ENCODE measurements around the gene RNF125.

Gene RNF125

GRCh38 chr18:32042337-32042736, 23.7 kb downstream of the RNF125 start:
- no peak for TF ChIP-seq CTCF (IDR thresholded peaks at IDR 0.05; ENCODE audit: low read depth, low read length)
- no peak for DNase-seq (ENCODE audit: low read depth, low spot score)
- no peak overlapping the region for H3K4me3 ChIP-seq (ENCODE audit: low read depth, low read length)
- in situ Hi-C loops (cut with HindIII; ENCODE audit: low sequenced_read_pairs): no loop called here

- DNase-seq (ENCODE audit: low read depth, low spot score): peak; percentile 45
- no peak overlapping the region for H3K4me3 ChIP-seq (ENCODE audit: low read depth, low read length)
- in situ Hi-C loops (cut with HindIII; ENCODE audit: low sequenced_read_pairs): no loop called here
- TF ChIP-seq CTCF (IDR thresholded peaks at IDR 0.05; ENCODE audit: low read depth, low read length): no peak
Observed at GRCh38 chr18:32048507-32049091, 30.0 kb downstream of the RNF125 start.

GRCh38 chr18:32049393-32050171, 31.0 kb downstream of the RNF125 start:
- in situ Hi-C loops (cut with HindIII; ENCODE audit: low sequenced_read_pairs): no loop called here
- no peak for DNase-seq (ENCODE audit: low read depth, low spot score)
- no peak overlapping the region for H3K4me3 ChIP-seq (ENCODE audit: low read depth, low read length)
- no peak for TF ChIP-seq CTCF (IDR thresholded peaks at IDR 0.05; ENCODE audit: low read depth, low read length)

GRCh38 chr18:32056613-32057358, 38.2 kb downstream of the RNF125 start:
- no peak overlapping the region for H3K4me3 ChIP-seq (ENCODE audit: low read depth, low read length)
- in situ Hi-C loops (cut with HindIII; ENCODE audit: low sequenced_read_pairs): no loop called here
- DNase-seq (ENCODE audit: low read depth, low spot score): no peak
- TF ChIP-seq CTCF (IDR thresholded peaks at IDR 0.05; ENCODE audit: low read depth, low read length): no peak

- no peak for DNase-seq (ENCODE audit: low read depth, low spot score)
- TF ChIP-seq CTCF (IDR thresholded peaks at IDR 0.05; ENCODE audit: low read depth, low read length): no peak
- H3K4me3 ChIP-seq (ENCODE audit: low read depth, low read length): no peak overlapping the region
- in situ Hi-C loops (cut with HindIII; ENCODE audit: low sequenced_read_pairs): no loop called here
Observed at GRCh38 chr18:32057624-32058165, 39.1 kb downstream of the RNF125 start.

GRCh38 chr18:32060026-32060425, 41.4 kb downstream of the RNF125 start:
- in situ Hi-C loops (cut with HindIII; ENCODE audit: low sequenced_read_pairs): no loop called here
- no peak overlapping the region for H3K4me3 ChIP-seq (ENCODE audit: low read depth, low read length)
- no peak for TF ChIP-seq CTCF (IDR thresholded peaks at IDR 0.05; ENCODE audit: low read depth, low read length)
- no peak for DNase-seq (ENCODE audit: low read depth, low spot score)

Measured in astrocyte of the spinal cord (primary cell).